HG02588 (cell line): ENCODE measurements around the gene RHOT2.

Experiments
- ATAC-seq: cut with Tn5 transposase; IDR thresholded peaks from one replicate; pipeline ENCODE4 v1.9.1; 2021; ENCODE audit warnings: mild to moderate bottlenecking, moderate library complexity; ENCODE audit not compliant: unreplicated experiment

RHOT2 gene

DNA sequence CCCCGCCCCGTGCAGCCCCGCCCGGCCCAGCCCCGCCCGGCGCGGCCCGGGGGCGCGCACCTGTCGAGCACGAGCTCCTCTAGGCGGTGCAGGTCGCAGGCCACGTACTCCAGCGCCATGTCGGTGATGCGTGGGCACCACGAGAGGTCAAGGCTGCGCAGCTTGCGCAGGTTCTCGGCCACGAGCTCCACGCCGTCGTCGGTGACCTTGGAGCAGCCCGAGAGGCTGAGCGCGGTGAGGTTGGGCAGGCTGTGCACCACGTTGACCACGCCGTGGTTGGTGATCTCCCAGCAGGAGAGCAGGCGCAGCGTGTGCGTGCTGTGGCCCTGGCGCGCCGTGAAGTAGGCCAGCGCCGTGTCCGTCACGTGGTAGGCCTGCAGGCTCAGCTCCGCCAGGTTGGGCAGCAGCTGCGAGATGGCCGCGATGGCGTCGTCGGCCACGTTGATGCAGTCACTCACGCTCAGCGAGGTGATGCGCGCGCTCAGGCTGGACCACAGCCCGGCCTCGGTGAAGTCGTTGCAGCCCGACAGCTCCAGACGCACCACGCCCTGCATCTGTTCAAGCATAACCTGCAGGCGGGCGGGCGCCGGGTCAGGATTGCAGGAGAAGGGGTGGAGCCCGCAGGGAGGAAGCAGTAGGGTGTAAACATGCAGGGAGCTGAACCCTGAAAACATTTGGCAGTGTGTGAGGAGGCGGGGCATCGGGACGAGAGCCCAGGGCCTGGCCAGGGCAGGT is 27.6 kb downstream of the RHOT2 start:
- no peak for ATAC-seq

GRCh38 chr16:698911-699671 is 31.2 kb downstream of the RHOT2 start:
- no peak for ATAC-seq

GRCh38 chr16:700684-701584 is 33.0 kb downstream of the RHOT2 start:
- no peak for ATAC-seq

DNA sequence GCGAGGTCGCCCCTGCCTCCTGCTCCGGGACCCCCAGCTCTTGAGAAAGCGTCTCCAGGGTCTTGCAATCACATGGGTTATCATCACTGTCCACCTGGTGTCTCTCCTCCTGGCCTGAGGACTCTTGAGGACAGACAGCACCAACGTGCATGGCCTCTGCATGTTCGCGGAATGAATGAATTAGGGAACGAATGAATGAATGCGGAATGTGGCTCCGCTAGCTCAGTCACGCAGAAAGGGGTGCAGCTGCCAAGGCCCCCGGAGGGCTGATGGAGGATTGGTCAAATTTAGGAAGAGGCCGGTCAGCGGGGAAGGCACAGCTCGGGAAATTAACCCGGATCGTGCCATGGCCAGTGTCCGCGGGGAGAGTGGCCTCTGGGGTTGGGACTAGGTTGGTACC is 34.4 kb downstream of the RHOT2 start:
- no peak for ATAC-seq

GRCh38 chr16:703406-703805 is 35.5 kb downstream of the RHOT2 start:
- ATAC-seq: no peak

DNA sequence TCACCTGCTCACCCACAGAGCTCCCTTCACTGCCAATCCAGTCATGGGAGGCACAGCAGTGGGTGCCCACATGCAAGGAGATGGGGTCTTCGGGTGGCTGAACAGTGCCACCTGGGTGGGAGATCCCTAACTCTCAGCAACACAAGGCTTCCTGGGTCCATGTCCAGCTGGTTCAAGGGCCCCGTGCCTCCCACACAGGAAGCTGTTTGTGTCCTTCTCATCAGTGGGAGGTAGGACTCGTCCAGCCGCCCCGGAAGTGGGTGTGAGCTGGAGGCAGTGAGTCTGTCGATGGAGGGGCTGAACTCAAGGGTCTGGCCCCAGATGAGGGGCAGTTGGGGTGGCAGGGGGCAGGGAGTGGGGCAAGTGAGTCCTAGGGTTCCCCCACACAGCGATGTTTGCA is 36.1 kb downstream of the RHOT2 start:
- no peak for ATAC-seq

- ATAC-seq: no peak
Observed at GRCh38 chr16:704552-705380, 36.8 kb downstream of the RHOT2 start.

DNA sequence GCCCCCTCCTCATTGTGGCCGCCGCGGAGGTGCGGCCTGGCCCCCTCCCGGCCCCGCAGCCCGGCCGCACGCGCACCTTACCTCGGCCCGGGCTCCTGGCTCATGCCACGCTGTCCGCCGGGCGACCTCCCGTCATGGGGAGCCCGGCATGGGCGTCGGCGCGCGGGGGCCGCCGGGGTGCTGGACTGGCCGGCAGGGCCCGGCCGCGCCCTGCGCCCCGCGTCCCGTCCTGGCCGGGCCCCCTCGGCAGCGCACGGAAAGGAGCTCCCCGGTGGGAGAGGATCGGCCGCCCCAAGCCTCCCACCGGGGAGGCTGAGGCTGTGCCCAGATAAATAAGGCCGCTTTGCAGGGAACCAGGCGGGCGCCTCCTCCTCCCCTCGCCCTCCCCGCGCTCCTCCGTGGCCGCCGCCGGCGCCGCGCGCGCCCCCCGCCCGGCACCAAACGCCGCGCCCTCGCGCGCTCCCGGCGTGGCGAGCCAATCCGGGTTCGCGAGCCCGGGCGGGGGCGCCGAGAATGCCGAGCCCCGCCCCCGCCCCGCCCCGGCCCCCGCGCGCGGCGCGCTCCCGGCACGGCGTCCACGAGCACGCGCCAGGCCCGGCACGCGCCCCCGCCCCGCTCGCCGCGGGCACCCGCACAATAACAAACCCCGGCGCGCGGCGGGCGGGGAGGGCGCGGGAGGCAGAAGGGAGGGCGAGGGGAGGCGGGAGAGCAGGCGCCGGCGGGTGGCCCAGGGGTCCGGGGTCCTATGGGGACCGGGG is 37.7 kb downstream of the RHOT2 start, which contains the start of gene FBXL16:
TSS of gene FBXL16 (minus strand) at position 371 of the 758 bp plus-strand sequence. CDS start 8,396 bp downstream, outside the sequence.
- ATAC-seq: no peak

GRCh38 chr16:706189-707061 is 38.5 kb downstream of the RHOT2 start:
- no peak for ATAC-seq

- no peak for ATAC-seq
Observed at GRCh38 chr16:707062-707538, 39.2 kb downstream of the RHOT2 start.

DNA sequence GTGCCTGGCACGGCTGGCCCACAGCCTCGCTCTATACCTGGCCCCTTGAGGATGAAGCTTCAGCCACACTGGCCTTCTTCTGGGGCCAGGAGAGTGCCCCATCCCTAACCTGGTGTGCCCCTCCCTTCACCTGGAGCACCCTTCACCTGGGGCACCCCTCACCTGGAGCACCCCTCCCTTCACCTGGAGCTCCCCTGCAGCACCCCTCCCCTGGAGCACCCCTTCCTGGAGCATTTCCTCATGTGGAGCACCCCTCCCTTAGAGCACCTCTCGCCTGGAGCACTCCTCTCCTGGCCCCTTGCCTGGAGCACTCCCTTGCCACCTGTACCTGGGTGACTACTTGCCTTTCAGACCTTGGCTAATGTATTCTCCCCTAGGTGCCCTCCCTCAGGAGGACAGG is 40.1 kb downstream of the RHOT2 start:
- ATAC-seq: no peak

GRCh38 chr16:708959-709358 is 41.0 kb downstream of the RHOT2 start:
- ATAC-seq: no peak

DNA sequence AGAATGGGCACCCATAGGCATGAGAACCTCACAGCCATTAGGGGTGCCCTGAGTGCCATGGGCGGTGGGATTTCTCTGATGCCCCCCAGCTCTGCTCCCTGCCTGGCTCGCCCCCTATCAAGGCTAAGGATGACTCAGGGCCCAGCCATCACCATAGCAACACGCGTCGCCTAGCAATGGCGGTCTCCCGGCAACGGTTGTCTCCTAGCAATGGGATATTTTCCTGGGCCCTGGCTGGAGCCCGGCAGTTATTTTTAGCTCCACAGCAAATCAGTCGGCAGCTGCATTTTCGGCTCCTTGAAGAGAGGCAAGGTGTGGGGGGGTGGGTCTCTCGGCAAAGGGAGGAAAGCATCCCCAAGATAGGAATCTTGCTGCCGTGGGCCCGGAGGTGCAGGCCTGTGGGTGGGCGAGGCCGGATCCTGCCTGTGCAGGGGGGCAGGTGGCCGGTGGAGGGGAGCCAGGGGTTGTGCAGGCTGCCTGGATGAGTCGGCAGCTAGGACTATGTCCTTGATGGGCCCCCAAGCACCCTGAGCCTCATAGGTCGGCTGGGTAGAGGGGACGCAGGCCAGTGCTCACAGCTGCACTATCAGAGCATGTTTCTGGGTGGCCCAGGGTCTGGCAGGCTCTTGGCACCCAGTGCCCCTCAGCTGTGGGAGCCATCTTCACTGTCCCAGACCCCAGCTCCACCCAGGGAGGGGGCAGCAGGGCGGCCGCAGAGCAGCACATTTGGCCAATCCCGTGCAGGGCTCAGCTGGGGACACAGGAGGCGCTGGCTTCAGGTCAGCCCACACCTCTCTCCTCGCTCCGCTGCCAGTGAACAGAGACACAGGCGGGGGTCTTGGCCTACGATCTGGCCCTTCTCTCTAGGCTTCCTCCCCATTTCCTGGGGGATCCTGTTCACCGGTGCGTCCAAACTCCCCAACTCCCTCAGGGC is 41.9 kb downstream of the RHOT2 start:
- ATAC-seq: no peak

GRCh38 chr16:710500-711075 is 42.7 kb downstream of the RHOT2 start:
- ATAC-seq: no peak

DNA sequence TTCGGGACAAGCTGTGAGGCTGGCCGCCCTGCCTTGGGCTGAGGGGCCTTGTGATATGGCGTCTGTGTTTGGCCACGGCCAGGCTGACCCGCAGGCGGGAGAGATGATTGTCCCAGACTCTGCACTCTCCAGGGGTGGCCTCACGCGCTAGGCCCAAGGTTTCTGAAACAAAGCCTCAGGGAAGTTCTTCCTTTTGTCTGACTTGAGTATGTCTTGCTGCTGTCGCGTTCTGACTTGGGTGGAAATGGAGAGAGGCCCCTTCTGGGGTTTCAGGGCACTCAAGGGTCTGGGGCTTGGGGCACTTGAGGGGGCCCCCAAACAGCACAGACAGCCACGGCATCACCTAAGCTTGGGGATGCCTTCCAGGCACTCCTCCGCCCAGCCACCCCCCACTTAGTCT is 43.2 kb downstream of the RHOT2 start:
- no peak for ATAC-seq

- no peak for ATAC-seq
Observed at GRCh38 chr16:711548-712320, 43.8 kb downstream of the RHOT2 start.
